K562 treated with DMSO at 1 percent for 12 hours (cell line): Measurements from ENCODE around the gene IPO13. TPM values are rescaled to one million over a fixed set of nuclear protein-coding genes. Genes with fewer than 3 reads are reported as not detected.

Experiments used
- total RNA-seq: library from RNA; unstranded; fragments of 300-600 nt; gene quantifications from 2 replicates; pipeline ENCODE4 v1.2.3, GENCODE V29; 2022; ENCODE audit not compliant: insufficient read depth

IPO13 gene
- 21.9 and 35.0 TPM in 2 replicates for total RNA-seq

DNA sequence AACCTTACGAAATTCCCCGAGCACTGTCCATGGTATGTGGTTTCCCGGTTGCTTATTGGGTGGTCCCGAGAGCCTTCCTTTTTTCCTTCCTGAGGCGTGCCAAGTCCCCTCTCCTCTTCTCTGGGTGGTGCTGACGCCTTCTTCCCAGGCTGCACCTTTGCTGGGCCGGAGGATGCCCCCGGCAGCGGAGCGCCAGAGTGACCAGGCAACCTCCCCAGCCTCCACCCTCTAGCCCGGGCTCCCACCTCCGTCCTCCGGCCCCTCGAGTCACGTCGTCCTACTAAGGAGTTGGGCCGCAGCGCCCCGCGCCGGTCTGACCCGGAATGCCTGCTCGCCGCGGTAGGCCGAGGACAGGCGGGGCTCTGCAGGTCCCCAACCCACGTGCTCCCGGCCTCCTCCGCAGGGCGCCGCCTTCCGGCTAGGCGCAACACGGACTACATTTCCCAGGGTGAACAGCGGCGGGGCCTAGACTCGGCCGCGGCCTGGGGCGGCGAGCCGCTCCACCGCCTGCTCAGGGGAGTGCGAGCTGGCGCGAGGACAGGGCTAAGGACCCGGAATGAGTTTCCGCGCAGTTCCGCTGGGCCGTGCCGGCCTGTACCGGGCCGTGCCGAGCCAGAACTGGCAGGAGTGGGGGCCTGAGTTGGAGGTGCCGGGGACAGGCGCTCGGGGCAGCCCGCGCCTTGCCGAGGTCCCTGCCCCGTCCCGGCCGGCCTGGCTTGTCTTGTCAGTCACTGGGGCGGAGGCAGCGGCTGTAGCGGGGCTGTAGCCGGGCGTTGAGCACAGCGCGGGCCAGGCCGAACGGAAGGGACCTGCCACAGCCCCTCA lies at the start of gene IPO13:
Gene IPO13 (plus strand): TSS at position 715 of the 825 bp plus-strand sequence. CDS start 651 bp downstream, outside the sequence.

DNA sequence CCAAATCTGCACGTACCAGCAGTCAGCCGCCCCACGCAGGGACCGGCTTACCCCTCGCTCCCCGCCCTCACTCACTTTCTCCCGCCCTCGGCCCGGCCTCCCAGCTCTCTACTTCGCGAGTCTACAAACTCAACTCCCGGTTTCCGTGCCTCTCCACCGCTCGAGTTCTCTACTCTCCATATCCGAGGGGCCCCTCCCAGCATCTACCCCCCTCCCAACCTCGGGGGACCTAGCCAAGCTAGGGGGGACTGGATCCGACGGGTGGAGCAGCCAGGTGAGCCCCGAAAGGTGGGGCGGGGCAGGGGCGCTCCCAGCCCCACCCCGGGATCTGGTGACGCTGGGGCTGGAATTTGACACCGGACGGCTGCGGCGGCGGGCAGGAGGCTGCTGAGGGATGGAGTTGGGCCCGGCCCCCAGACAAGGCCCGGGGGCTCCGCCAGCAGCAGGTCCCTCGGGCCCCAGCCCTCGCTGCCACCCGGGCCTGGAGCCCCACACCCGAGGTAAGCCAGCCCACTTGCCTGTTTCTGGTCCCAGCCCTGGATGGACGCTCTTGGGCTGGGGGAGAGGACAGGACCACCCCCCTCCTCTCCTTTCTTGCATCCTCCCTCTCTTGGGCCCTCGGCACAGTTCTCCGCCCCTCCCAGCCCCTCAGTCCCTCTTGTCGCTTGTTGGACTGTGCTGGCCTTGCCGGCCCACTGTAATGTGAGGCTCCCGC lies 13.2 kb upstream of the IPO13 start, which contains the start of gene ARTN:
Gene ARTN (plus strand): TSS at position 416 of the 715 bp plus-strand sequence. CDS start 1,856 bp downstream, outside the sequence.

GRCh38 chr1:43969746-43970466 lies 23.2 kb downstream of the IPO13 start, which contains the start of gene DPH2:
TSS of gene DPH2 (plus strand) at chr1:43970010. CDS start at chr1:43970176, 166 bp downstream.

DNA sequence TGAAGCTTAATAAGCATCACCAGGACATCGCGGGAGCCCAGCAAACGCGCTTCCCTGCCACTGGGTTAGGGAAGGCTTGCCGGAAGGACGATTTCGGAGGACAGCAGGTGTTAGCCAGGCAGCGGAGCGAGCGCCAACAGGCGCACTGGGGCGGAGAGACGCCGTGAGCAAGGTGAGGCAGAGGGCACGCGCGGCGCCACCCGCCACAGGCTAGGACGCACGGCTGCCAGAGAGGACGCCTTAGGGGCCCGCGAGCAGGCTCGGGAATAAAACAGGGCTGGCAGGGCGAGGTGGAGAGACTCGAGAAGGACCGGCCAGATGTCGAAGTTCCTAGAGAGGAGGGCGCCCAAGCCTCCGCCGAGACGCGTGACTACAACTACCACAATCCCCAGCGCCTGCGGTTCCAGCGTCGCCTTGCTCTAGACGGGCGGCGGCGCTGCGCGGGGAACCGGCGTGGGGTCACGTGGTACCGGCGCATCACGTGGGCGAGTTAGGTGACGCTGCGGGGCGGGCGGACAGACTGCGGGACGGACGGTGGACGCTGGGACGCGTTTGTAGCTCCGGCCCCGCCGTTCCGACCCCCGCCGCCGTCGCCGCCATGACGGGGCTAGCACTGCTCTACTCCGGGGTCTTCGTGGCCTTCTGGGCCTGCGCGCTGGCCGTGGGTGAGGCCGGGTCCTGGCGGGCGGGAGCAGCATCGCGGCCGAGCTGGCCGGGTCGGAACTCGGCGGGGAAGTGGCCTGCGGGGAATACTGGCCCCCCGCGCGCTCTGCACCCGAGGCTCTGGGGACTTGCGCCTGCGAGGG lies 27.9 kb downstream of the IPO13 start, which contains the start of gene ATP6V0B:
Gene ATP6V0B (plus strand): TSS at position 518 of the 806 bp plus-strand sequence. CDS start 81 bp downstream, at position 599.

GRCh38 chr1:43978551-43979260 lies 32.0 kb downstream of the IPO13 start, which contains the start of gene B4GALT2:
TSS of gene B4GALT2 (plus strand) at chr1:43979210. CDS start at chr1:43981161, 1,951 bp downstream.

DNA sequence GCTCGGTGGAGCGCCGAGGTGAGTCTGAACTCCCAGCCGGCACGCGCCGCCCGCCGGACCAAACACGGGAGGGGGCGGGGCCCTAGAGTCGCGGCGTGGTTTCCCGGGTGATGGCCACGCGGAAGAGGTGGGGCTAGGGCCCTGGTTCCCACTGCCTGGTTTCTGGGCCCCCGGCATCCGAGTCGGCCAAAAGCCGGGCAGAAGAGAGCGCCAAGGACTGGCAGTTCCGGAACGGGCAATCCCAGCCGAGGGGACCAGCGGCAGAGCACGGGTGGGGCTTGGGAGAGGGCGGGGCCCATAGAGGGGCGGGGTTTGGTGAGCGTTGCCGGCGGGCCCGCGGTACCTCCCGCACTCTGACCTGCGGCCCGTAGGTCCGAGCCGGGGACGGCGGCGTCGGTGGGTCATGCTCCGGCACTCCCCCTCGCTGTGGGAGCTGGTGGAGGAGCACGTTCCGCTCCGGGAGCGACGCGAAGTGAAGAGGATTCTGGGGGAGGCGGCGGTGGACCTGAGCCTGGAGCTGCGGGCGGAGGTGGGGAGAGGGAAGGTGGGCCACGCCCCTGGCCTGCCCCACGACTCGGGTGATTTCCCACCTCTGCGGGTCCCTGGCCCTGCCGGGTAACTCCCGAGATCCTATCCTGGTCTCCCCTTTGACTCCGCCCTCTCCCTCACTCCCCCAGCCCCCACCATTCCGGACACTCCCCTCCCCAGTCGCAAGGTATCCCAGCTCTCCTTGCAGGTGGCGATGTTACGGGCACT lies 44.9 kb downstream of the IPO13 start, which contains the start of gene CCDC24:
Gene CCDC24 (plus strand): TSS at position 124 of the 756 bp plus-strand sequence. CDS start 280 bp downstream, at position 404.

Other genes with a start within 250 kb of the IPO13 start
- gene ST3GAL3, start 239.4 kb upstream of the IPO13 start, total RNA-seq: 14.9 and 26.7 TPM in 2 replicates
- gene ARTN, start 13.1 kb upstream of the IPO13 start, total RNA-seq: 1.2 and 5.8 TPM in 2 replicates
- gene DPH2, start 23.1 kb downstream of the IPO13 start, total RNA-seq: 9.4 and 14.9 TPM in 2 replicates
- gene ATP6V0B, start 28.0 kb downstream of the IPO13 start, total RNA-seq: 472 and 612 TPM in 2 replicates
- gene B4GALT2, start 32.3 kb downstream of the IPO13 start, total RNA-seq: 29.5 and 32.0 TPM in 2 replicates
- gene CCDC24, start 44.6 kb downstream of the IPO13 start, total RNA-seq: 0.41 TPM in 1 of 2 replicates, not detected in the other
- gene SLC6A9, start 84.5 kb downstream of the IPO13 start, total RNA-seq: 20.4 and 50.0 TPM in 2 replicates
- gene KLF17, start 171.9 kb downstream of the IPO13 start, total RNA-seq: not detected in 2 replicates
- not detected in 2 replicates for gene KLF18, start 194.7 kb downstream of the IPO13 start, total RNA-seq